Prostate gland (tissue), 2 donors: ENCODE results near the gene GAREM1.

Experiments used
- POLR2A ChIP-seq: fragments of 450-650 bp; IDR thresholded peaks from one replicate; pipeline ENCODE4 v1.6.1; 2016; ENCODE audit warnings: antibody characterized with exemption, mild to moderate bottlenecking
- TF ChIP-seq, protein P1 (sequence below), 4 experiments: fragments of 200-600 bp in 2 of 4; fragments of 450-650 bp in 2 of 4; sonication (generic) in 2 of 4; IDR thresholded peaks; 1 replicate in 3 of 4; 2 replicates in 1 of 4; pipeline ENCODE4 v1.5.1; 2016 to 2019; ENCODE audit warnings: antibody characterized with exemption in 4 of 4, mild to moderate bottlenecking in 2 of 4, moderate library complexity in 2 of 4

DNA sequence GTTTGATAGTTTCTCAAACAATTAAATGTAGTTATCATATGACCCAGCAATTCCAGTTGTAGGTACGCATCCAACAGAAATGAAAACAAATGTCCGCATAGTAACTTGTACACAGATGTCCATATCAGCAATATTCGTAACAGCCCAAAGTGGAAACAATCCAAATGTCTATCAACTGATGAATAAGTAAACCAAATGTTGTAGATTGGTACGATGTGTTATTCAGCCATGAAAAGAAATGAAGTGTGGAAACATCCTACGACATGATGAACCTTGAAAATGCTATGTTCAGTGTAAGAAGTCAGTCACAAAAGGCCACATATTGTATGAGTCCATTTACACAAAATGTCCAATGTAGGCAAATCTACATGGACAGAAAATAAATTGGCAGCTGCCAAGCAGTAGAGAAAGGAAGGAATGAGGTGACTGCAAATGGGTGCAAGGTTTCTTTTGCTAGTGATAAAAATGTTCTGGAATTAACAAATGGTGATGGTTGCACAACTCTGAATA lies 26.9 kb downstream of the GAREM1 start:
- TF ChIP-seq, protein P1, sequence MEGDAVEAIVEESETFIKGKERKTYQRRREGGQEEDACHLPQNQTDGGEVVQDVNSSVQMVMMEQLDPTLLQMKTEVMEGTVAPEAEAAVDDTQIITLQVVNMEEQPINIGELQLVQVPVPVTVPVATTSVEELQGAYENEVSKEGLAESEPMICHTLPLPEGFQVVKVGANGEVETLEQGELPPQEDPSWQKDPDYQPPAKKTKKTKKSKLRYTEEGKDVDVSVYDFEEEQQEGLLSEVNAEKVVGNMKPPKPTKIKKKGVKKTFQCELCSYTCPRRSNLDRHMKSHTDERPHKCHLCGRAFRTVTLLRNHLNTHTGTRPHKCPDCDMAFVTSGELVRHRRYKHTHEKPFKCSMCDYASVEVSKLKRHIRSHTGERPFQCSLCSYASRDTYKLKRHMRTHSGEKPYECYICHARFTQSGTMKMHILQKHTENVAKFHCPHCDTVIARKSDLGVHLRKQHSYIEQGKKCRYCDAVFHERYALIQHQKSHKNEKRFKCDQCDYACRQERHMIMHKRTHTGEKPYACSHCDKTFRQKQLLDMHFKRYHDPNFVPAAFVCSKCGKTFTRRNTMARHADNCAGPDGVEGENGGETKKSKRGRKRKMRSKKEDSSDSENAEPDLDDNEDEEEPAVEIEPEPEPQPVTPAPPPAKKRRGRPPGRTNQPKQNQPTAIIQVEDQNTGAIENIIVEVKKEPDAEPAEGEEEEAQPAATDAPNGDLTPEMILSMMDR (IDR thresholded peaks at IDR 0.05) = no peak
- TF ChIP-seq POLR2A = no peak
